Left forelimb (tissue), 1 donor: ENCODE measurements around the gene PTPRN2.
A peak's percentile ranks its signal among the peaks of the same experiment; 100 is the strongest.

ENCODE experiments used
- DNase-seq: peaks from one replicate; pipeline ENCODE4 v3.0.0-alpha.2; 2018; ENCODE audit warnings: low spot score

The PTPRN2 gene

DNA sequence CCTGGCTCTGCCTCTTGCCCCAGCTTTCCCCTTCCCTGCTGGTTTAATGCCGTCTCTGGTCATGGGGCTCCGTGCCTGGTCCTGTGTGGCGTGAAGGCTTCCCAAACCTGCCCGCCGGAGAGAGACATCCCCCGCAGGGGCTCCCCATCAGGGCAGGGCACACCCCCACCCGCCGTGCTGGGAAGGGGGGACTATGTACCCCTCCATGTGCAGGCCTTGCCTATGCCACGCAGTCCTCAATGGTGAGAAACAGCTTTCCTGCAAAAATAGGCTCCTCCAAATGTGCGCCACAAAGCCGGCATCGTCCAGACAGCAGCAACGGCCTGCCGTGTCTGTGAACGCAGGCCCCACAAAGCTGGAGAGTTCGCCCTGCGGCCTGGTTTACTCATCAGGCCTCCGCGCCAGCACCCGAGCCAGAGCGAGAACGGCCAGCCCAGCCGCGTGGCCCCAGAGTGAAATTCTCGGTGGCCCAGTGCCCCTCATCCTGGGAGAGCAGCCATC lies 937.4 kb downstream of the PTPRN2 start:
- DNase-seq, result no peak

DNA sequence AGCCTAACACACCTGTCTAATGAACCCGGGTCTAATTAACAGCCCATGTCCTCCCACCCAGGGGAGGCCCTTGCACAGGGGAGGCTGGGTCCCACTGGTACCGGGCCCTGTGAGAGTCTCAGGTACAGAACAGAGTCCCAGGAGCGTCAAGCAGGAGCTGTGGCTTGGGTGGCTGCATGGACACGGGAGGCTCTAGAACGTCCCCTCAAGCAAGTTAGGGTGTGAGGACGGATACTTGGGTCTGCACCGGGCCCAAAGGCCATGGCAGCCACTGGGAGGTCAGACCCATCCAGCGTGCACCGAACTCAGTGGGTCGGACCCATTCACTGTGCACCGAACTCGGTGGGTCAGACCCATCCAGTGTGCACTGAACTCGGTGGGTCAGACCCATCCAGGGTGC lies 941.1 kb downstream of the PTPRN2 start:
- no peak for DNase-seq

DNA sequence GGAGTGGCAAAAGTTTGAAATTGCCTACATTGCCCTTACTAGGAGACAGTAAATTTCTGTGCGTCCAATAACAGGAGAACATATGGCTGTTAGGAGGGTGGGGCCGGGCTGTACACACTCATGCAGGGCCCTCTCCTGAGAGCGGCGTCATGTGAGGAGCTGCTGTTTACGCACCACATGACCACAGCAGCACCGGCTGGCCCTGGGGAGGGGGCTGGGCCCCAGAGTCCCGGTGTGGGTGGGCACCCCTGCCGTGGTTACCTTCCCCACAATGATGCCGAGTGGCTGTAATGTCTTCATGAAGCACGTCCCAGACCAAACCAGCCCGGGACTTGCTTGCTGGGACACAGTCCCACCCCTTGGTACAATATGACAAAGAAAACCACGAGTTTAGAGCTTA lies 942.1 kb downstream of the PTPRN2 start:
- no peak for DNase-seq

DNA sequence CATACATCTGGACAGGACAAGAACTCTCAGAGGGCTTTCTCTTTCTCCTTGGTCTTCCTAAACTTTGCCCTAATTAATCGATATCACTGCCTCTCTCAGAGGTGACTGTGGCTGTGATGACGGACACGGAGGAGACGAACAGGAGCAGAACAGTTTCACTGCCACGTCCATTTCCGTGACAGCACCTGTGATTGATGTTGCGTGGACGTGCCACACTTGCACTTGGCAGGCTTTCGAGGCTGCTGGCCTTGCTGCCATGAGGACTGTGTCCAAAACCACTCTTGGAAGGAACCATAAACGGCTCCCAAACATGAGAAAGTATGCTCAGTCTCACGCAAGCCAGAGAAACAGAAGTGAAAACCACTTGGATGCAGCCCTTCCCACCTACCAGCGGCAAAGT lies 942.7 kb downstream of the PTPRN2 start:
- no peak for DNase-seq

DNA sequence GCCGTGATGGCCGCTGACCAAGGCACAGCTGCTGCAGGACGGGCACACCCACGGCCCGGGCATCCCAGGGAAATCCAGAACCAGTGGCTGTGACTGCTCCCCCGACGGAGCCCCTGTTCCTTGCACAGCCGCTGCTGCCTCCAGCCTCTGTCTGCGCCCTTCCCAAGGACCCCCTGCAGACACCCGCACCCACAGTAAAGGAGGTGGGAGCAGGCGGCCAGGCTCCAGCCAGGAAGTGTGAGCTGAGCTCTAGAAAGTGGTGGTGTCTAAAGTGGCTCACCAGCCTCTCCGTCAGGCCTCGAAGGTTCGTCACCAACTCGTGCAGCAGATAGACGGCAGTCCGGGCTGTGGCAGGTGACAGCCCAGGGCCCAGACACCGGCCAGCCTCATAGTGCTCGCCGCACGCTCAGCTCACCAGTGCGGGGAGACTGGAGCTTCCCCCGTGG lies 944.1 kb downstream of the PTPRN2 start:
- no peak for DNase-seq

DNA sequence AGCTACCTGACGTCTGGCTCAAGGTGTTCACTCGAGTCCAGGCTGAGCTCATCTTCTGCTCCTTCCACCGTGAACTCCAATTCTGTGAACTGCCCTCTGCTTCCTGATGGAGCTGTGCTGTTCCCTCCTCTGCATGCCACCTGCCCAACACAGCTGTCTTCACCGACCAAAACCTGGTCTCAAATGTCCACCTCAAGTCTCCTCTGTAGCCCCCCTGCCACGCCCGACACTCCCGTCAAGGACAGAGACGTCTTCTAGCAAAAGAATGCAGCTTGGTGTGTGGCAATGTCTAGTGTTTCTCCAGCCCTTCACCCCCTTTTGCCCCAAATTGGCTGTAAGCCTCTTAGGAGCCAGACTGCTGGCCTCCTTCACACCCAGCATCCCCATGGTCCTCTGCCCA lies 945.8 kb downstream of the PTPRN2 start:
- DNase-seq, result no peak

DNA sequence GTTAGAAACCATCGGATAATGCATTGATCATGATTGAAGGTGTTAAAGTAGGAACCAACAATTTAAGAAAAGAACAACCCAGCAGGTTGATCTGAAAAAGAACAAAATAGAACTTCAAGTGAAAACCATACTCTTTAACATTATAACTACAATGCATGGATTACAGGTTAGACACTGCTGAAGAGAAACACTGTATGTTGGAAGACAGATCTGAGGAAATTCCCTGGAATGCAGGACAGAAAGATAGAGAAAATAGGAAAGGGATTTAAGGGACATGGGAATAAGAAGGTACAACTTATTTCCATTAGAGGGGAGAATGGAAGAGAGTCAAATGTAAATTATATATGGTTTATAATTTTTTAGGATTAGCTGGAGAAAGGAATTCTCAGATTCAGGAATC lies 947.5 kb downstream of the PTPRN2 start:
- no peak for DNase-seq

DNA sequence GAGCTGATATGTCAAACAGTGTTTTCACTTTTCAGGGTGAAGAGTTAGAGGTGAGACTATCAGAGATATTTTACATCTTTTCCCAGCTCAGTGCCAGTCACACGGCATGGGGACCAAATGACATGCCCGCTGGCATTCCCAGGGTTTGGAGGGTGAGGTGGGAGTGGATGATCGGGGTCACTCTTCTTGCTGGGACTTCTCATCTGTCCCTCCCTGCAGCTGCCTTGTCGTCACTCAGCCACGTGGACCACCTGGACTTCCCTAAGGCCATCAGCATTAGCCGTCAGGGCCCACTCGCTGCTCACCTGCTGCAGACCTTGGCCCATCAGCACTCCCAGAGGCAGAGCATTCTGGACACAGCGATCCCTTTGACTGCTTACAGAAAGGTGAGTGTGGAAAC lies 949.1 kb downstream of the PTPRN2 start:
- no peak for DNase-seq

DNA sequence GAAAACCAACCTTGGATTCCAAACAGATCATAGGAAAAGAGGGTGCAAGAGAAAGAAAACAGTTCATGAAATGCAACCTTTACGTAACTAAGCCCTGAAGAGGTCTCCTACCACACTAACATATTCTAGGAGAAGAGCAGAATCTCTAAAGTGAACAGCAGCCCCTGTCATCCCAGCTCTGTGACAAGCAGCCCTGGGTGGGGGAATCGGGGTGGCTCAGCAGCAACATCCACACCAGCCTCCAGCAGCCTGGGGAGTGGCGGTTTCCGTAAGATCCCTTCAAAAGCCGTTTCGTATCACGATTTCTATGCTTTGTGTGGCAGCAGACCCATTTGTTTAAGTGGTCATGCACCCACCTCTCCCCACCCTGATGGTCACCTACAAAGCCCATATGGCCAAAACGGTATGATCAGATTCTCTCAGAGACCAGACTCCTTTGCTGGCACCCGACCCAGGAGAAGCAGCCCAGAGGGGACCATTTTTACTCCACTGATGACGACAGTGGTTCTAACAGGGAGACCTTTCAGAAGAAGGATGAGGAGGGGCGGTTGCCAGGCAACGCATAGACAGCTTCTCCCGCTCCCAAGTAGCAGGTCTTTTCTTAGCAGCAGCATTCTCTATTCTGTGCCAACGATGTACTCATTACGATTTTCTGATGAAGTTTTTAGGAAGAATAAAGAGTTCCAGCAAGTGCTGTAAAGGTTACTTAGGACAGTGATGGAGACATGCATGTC lies 950.2 kb downstream of the PTPRN2 start:
- no peak for DNase-seq

DNA sequence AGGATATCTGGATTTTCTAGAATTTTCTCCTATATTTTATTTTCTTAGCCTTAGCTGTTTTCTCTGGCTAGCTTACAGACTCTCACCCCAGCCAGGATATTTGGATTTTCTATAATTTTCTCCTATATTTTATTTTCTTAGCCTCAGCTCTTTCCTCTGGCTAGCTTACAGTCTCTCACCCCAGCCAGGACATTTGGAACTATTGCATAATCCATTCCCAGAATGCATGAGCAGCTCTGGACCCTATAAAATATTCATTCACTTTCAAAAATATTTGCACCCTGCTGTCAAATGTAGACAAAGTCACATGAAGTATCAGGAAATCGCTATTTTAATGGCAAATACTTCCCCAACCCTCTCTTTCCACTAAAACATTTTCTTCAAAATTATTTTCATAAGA lies 952.0 kb downstream of the PTPRN2 start:
- DNase-seq, result no peak

DNA sequence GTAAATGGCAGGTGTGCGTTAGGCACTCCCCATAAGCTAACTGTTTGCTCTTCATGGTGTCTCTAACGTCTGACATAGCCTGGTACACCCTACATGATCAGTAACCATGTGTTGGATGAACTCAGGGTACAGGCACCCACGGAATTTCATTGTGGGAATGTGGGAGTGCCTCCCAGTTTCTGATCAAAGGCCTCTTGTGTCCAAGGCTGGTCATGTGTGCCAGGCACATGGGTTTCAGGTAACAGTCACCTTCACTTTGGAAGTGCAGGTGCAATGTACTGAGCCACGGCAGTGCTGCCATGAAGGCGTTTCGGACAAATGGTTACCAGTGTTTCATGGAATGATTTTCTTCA lies 952.5 kb downstream of the PTPRN2 start:
- peak; percentile 18 for DNase-seq

DNA sequence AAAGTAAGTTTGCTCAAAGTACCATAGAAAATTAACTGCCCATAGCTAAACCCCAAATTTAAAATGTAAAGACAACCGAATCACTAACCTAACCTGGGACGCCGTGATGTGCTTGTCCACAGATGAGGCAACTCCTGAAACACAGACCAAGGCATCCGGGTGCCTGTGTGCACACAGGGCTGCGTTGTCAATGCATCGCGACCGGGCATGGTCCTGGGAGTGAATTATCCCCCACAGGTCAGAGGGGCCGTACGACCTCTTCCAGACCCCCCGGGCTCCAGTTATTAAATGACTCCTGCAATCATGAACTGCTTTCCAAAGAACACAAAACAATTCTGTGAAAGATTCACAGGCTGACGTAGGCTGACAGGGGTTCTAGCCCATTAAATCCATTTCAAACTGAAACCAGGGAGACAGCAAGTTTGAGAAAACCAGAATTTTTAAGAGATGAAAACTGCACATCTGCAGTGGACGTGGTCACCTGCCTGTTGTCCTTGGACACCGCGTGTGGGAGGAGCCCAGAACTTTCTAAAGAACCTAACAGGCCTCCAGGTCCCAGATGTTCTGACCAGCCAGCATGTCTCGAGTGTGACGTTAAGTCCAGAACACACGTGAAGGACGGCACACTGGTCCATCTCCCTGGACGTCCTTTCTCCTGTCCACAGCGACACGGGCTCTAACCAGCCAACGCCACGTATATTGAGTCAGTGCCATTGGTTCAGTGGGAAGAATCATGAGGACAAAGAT lies 953.0 kb downstream of the PTPRN2 start:
- DNase-seq, result peak; percentile 14

DNA sequence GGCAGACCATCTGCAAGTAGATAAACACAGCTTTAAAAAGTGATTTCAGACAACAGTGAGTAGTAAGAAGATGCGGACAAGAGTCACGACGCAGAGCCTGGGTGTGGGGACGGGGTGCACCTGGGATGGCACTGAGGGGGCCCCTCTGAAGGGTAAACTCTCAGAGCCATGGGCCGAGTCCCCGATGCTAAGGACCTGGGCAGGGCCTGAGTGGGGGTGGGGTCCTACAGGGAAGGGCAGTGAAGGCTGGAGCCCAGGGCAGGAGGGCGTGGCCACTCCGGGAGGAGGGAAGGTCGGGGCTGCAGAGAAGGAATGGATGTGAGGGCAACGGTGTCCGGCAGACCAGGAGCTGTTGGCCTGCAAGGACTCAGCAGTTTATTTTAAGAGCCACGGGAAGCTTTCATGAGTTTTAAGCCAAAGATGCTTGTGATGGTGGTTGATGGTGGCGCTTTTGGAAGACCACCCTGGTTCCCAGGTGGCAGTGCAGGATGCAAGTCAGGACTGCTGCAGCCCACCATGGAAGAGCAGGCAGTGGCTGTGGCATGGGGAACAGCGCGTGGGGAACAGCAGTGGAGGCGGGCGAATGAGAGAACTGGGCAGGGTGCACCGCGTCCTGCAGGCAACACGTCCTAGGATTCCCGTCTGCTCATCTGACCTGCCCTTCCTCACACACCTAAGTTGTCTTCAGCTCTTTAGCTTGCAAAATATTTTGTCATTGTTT lies 954.0 kb downstream of the PTPRN2 start:
- peak; percentile 53 for DNase-seq

DNA sequence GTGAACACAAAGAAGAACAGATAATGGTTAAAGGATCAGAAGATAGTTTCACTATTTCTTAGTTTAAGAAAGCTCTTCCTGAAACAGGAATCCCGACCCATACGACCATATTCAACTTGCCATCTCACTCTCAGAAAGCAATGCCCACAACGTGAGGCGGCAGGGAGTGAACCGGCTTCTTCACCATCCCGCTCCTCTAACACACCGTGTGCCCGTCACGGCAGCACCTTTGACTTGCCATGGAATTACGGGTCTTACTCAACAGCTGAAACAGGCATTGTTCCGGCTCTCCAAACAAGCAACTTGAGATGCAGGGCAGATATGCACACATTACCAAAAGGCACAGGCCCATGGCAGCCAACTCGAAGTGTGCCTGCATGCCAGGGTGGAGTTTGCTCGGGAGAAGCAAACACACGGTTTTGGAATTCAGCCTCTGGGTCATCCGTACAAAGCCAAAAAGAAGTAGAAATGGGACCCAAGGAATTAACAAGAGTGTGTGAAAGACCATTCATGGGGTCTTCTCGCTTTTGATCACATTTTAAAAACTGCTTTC lies 957.2 kb downstream of the PTPRN2 start:
- no peak for DNase-seq

DNA sequence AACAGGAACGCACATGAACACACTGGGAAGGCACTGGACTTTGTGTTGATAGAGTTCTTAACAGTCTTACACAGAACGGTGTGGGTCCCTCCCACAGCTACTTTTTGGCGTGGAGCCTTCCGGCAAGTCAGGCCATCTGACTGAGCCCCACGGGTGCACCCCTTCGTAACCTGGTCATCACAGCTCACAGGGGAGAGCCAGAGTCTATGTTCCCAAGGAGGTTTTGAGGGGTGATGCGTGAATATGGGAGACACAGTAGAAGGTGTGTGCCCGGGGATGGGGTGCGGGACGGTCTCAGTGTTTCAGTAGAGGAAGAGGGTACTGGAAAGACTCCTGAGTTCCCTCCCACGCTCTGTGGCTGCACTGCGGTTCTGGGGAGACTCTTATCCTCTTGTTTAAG lies 959.2 kb downstream of the PTPRN2 start:
- DNase-seq, result no peak

DNA sequence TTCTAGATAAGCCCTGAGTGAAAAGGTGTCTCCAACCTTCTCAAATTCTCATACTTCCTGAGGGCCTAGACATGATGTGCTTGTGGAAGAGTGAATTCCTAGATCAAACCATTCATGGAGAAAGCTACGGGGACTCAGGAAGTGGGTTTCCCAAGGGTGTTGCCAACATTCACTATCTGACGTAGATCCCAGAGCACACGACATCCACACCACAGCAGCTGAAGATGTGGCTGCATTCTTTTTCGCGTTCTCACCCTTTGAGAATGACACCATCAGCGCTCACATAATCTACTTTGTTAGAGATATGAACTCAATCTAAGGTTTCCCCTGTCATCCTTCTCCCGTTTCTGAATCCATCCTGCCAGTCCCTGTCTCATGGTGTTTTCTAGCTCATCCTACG lies 960.0 kb downstream of the PTPRN2 start:
- DNase-seq, result no peak

DNA sequence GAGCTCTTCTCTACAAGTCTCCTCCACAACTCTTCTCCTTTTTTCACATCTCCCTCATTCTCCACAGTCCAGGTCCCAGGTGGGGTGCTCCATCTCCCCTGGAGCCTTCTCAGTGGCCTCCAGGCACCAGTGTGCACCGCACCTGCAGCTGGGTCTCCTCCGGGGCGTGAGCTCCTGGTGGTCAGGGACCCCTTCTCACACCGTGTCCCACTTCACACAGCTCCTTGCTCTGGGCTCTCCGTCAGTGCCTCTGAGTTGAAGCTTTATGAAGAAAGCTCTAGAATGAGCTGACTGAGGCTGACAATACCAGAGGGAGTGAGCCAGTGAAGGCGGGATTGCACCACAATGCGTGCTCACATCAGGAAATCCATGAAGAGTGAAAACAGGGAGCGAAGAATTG lies 960.6 kb downstream of the PTPRN2 start:
- no peak for DNase-seq

DNA sequence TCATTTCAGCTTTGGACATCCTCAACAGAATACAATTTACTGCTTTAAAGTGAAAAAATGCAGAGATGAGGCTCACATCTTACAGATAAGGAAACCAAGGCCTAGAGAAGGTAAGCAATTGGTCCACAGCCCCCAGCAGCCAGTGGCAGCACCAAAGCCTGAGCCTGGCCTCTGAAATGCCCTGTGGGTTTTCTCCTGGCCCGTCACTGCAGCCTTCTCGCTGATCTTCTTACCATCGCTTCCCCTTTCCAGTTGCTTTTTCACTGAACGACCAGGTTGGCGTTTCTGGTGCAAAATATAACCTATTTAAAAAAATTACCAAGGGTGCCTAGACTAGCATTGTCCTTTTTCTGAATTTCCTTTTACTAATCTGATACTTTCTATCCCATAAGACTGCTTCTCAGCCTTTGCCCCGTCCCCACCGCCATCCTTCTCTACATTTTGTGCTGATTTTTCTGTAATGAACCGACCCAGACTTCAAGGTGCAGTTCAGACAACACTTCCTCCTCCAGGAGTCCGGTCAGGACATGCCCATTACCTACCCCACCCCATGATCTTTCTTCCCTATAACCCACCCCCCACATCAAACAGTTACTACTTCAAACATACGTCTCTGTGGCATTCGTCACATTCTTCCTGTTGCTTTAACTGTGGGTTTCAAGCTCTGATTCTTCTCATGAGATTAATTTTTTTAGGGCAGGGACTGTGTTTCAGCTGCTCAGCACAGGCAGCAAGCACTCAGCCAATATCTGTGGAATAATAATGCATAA lies 961.5 kb downstream of the PTPRN2 start:
- no peak for DNase-seq

DNA sequence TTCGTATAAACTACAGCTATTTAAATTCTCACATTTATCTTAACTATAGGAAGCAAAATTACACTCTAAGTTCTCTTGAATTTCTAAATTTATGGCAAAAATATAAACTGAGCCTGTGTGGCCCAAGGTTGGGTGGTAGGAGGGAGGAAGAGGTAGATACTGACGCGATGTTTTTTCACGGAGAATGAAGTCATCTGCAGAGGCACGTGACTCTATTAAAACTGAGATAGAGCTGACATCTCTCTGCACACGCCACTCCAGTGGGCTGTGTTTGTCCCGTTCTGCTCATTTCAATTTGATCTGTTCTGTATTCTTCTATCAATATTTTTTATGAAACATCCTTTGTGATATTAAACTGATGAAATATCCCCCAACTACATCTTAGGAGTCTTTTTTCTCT lies 964.1 kb downstream of the PTPRN2 start:
- no peak for DNase-seq

DNA sequence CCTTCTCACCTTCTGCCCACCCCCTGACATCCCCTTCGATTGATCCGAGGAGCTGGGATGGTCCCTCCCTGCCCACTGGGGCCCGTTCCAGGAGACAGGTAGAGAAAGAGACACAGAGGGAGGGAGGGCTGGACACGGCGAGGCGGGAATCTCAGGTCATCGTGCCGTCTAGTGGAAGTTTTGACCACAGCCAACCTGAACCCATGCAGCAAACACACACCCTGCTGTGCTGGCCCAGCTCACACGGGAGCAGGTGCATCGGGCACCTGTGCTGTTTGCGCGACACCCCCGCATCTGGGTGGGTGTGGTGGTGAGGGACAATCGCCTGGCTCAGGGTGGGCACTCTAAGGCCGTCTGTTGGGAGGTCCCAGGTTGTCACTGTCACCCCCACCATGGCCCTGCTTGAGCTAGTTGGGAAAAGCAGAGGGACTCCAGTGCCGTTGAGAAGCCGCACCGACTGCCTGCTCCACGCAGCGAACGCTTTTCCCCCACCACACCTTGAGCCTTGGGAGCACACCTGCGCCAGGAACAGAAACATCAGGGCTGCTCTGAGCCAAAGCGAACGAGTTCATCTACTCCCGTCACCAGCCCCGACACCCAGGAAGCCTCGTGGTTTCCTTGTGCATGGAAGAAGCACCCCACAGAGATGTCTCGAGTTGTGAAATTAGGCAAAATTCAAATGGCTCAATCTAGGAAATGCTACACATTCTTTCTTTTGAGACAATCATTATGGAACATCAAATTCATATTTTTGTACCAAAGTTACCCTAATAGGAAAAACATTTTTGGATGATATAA lies 965.0 kb downstream of the PTPRN2 start:
- DNase-seq, result no peak

DNA sequence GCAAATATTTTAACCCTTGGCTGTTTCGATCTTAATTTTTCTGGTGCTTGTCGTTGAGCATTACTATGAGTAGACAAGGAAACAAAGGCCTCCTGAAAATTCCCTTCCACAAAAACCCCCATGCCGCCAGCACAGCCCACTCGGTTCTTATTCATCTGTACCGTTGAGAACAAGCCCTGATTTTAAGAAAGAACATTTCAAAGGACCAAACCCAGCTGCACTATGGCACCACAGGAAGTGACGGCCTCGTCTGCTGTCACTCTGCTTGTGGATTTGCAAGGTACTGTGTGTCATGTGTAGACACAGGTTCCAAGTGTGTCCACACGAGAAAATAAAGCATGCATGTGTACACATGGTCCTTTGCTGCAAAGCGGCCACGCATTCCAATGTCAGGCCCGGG lies 965.6 kb downstream of the PTPRN2 start:
- no peak for DNase-seq
